COLO829 (cell line): Measurements from ENCODE around the gene LPIN1.
"Not testable (repeated sequence)": the region's sequence is repeated elsewhere in the genome, so short reads cannot be mapped to it uniquely, and the experiment has no call there.

Source experiments
- DNase-seq: peaks from one replicate; pipeline ENCODE4 v3.0.0; 2012; ENCODE audit warnings: low spot score

Gene LPIN1

GRCh38 chr2:11836647-11837219 lies 90.3 kb downstream of the LPIN1 start:
- DNase-seq, result no peak

- no peak for DNase-seq
Observed at GRCh38 chr2:11837875-11838734, 91.7 kb downstream of the LPIN1 start.

- DNase-seq, result no peak
Observed at GRCh38 chr2:11839916-11840315, 93.5 kb downstream of the LPIN1 start.

GRCh38 chr2:11842336-11842735 lies 95.9 kb downstream of the LPIN1 start:
- peak; percentile 28 for DNase-seq

GRCh38 chr2:11844798-11845197 lies 98.4 kb downstream of the LPIN1 start:
- DNase-seq, result not testable (repeated sequence)

- DNase-seq, result not testable (repeated sequence)
Observed at GRCh38 chr2:11847935-11848334, 101.5 kb downstream of the LPIN1 start.

GRCh38 chr2:11850082-11850481 lies 103.7 kb downstream of the LPIN1 start:
- no peak for DNase-seq

- no peak for DNase-seq
Observed at GRCh38 chr2:11852526-11853196, 106.2 kb downstream of the LPIN1 start.

GRCh38 chr2:11853197-11853588 lies 106.8 kb downstream of the LPIN1 start:
- no peak for DNase-seq

- no peak for DNase-seq
Observed at GRCh38 chr2:11855064-11855760, 108.8 kb downstream of the LPIN1 start.

- DNase-seq, result no peak
Observed at GRCh38 chr2:11856095-11856494, 109.7 kb downstream of the LPIN1 start.

GRCh38 chr2:11858883-11859282 lies 112.5 kb downstream of the LPIN1 start:
- no peak for DNase-seq

GRCh38 chr2:11859975-11860374 lies 113.5 kb downstream of the LPIN1 start:
- DNase-seq, result not testable (repeated sequence)

GRCh38 chr2:11861044-11861443 lies 114.6 kb downstream of the LPIN1 start:
- no peak for DNase-seq

GRCh38 chr2:11862049-11862448 lies 115.6 kb downstream of the LPIN1 start:
- no peak for DNase-seq

- DNase-seq, result no peak
Observed at GRCh38 chr2:11863103-11863502, 116.7 kb downstream of the LPIN1 start.

GRCh38 chr2:11863513-11864328 lies 117.3 kb downstream of the LPIN1 start:
- DNase-seq, result peak; percentile 95

- DNase-seq, result no peak
Observed at GRCh38 chr2:11864724-11865123, 118.3 kb downstream of the LPIN1 start.

- no peak for DNase-seq
Observed at GRCh38 chr2:11865378-11865777, 118.9 kb downstream of the LPIN1 start.

GRCh38 chr2:11865805-11866204 lies 119.4 kb downstream of the LPIN1 start:
- no peak for DNase-seq
